ENCODE data around the gene ZSCAN20.

ZSCAN20 gene

GRCh38 chr1:33443705-33444180 lies 28.7 kb upstream of the ZSCAN20 start:
- no peak for DNase-seq

- DNase-seq = no peak
These were observed 27.3 kb upstream of the ZSCAN20 start for GRCh38 chr1:33445108-33445507.

- no peak for DNase-seq
These were observed 25.9 kb upstream of the ZSCAN20 start for GRCh38 chr1:33446590-33446989.

- no peak for DNase-seq
These were observed 17.7 kb upstream of the ZSCAN20 start for GRCh38 chr1:33454646-33455282.

- peak; percentile 75 to 81 for DNase-seq
These were observed 16.6 kb upstream of the ZSCAN20 start for GRCh38 chr1:33455539-33456501.

GRCh38 chr1:33456502-33456886 lies 16.0 kb upstream of the ZSCAN20 start:
- no peak for DNase-seq

- no peak for DNase-seq
These were observed 12.8 kb upstream of the ZSCAN20 start for GRCh38 chr1:33459691-33460090.

GRCh38 chr1:33460144-33460543 lies 12.3 kb upstream of the ZSCAN20 start:
- DNase-seq = no peak

GRCh38 chr1:33460947-33461629 lies 11.4 kb upstream of the ZSCAN20 start:
- peak; percentile 30 to 44 for DNase-seq

- no peak for DNase-seq
These were observed 9.9 kb upstream of the ZSCAN20 start for GRCh38 chr1:33462405-33463164.

- no peak for DNase-seq
These were observed 7.9 kb upstream of the ZSCAN20 start for GRCh38 chr1:33464552-33464951.

GRCh38 chr1:33465316-33465715 lies 7.1 kb upstream of the ZSCAN20 start:
- DNase-seq = no peak

- no peak for DNase-seq
These were observed 6.3 kb upstream of the ZSCAN20 start for GRCh38 chr1:33466159-33466558.

GRCh38 chr1:33468011-33468410 lies 4.4 kb upstream of the ZSCAN20 start:
- DNase-seq = no peak

GRCh38 chr1:33468531-33468930 lies 3.9 kb upstream of the ZSCAN20 start:
- no peak for DNase-seq

GRCh38 chr1:33468967-33469366 lies 3.5 kb upstream of the ZSCAN20 start:
- DNase-seq = no peak

GRCh38 chr1:33469691-33470090 lies 2.8 kb upstream of the ZSCAN20 start:
- no peak for DNase-seq

GRCh38 chr1:33470495-33471012 lies 1.9 kb upstream of the ZSCAN20 start:
- DNase-seq = peak; percentile 90 to 92

GRCh38 chr1:33471416-33471815 lies 1.0 kb upstream of the ZSCAN20 start:
- no peak for DNase-seq

- DNase-seq = no peak
These were observed 1.5 kb downstream of the ZSCAN20 start for GRCh38 chr1:33473900-33474299.

GRCh38 chr1:33477451-33477850 lies 5.0 kb downstream of the ZSCAN20 start:
- no peak for DNase-seq

GRCh38 chr1:33482412-33482811 lies 10.0 kb downstream of the ZSCAN20 start:
- no peak for DNase-seq

All from AML-193 (cell line).